ENCODE results near the gene MXRA7.
A peak's percentile ranks its signal among the peaks of the same experiment; 100 is the strongest.

Gene MXRA7

GRCh38 chr17:76682296-76682695 is 28.5 kb downstream of the MXRA7 start:
- Histone ChIP-seq H3K27me3 (no peaks in the 10 kb centered on the region), H3K4me1 (peaks cover 93% of the 10 kb centered on the region), H3K4me2 (peak overlapping the region; percentile 90), H3K27ac (peak overlapping the region; percentile 63), H4K20me1 (peaks cover 37% of the 10 kb centered on the region), H3K4me3 (peak overlapping the region; percentile 22), H3K9ac (peak overlapping the region; percentile 49), H3K9me3 (no peaks in the 10 kb centered on the region), H3K36me3 (peaks cover 15% of the 10 kb centered on the region; the same call in 1 of the 2 replicates)
- no peak for TF ChIP-seq Cebpa-rat (IDR thresholded peaks at IDR 0.05)

- Histone ChIP-seq H3K4me1 (peaks cover 93% of the 10 kb centered on the region), H3K9ac (peak overlapping the region; percentile 49; the same call in 1 of the 2 replicates), H3K27ac (peak overlapping the region; percentile 63), H3K9me3 (no peaks in the 10 kb centered on the region), H3K4me3 (peak overlapping the region; percentile 22; the same call in 1 of the 2 replicates), H4K20me1 (peaks cover 32% of the 10 kb centered on the region), H3K36me3 (peaks cover 15% of the 10 kb centered on the region; the same call in 1 of the 2 replicates), H3K27me3 (no peaks in the 10 kb centered on the region), H3K4me2 (peak overlapping the region; percentile 90)
- no peak for TF ChIP-seq Cebpa-rat (IDR thresholded peaks at IDR 0.05)
Observed at GRCh38 chr17:76681222-76682137, 29.3 kb downstream of the MXRA7 start.

- Histone ChIP-seq H4K20me1 (peaks cover 26% of the 10 kb centered on the region), H3K4me2 (peak overlapping the region; percentile 83), H3K4me1 (peaks cover 72% of the 10 kb centered on the region), H3K9me3 (no peaks in the 10 kb centered on the region), H3K9ac (peak overlapping the region; percentile 31), H3K4me3 (no peak overlapping the region), H3K27ac (peak overlapping the region; percentile 67), H3K27me3 (no peaks in the 10 kb centered on the region), H3K36me3 (peaks cover 12% of the 10 kb centered on the region)
- no peak for TF ChIP-seq Cebpa-rat (IDR thresholded peaks at IDR 0.05)
Observed at GRCh38 chr17:76679239-76679638, 31.5 kb downstream of the MXRA7 start.

- H3K27ac ChIP-seq, result peak overlapping the region; percentile 67
- H3K9me3 ChIP-seq, result no peaks in the 10 kb centered on the region
- H3K27me3 ChIP-seq, result no peaks in the 10 kb centered on the region
- peaks cover 71% of the 10 kb centered on the region for H3K4me1 ChIP-seq
- peak overlapping the region; percentile 1; the same call in 1 of the 2 replicates for H3K9ac ChIP-seq
- TF ChIP-seq Cebpa-rat (IDR thresholded peaks at IDR 0.05), result no peak
- peaks cover 21% of the 10 kb centered on the region for H4K20me1 ChIP-seq
- H3K4me3 ChIP-seq, result no peak overlapping the region
- peak overlapping the region; percentile 83 for H3K4me2 ChIP-seq
- peaks cover 17% of the 10 kb centered on the region for H3K36me3 ChIP-seq
Observed at GRCh38 chr17:76678330-76678729, 32.4 kb downstream of the MXRA7 start.

- Histone ChIP-seq H3K27me3 (no peaks in the 10 kb centered on the region), H3K36me3 (peaks cover 17% of the 10 kb centered on the region), H3K9ac (peak overlapping the region; percentile 1; the same call in 1 of the 2 replicates), H3K4me3 (no peak overlapping the region), H3K4me1 (peaks cover 71% of the 10 kb centered on the region), H3K4me2 (peak overlapping the region; percentile 83), H4K20me1 (peaks cover 16% of the 10 kb centered on the region), H3K27ac (peak overlapping the region; percentile 67), H3K9me3 (no peaks in the 10 kb centered on the region)
- no peak for TF ChIP-seq Cebpa-rat (IDR thresholded peaks at IDR 0.05)
Observed at GRCh38 chr17:76677406-76677805, 33.4 kb downstream of the MXRA7 start.

GRCh38 chr17:76676629-76677028 is 34.1 kb downstream of the MXRA7 start:
- H3K36me3 ChIP-seq, result peaks cover 17% of the 10 kb centered on the region
- H4K20me1 ChIP-seq, result peaks cover 9% of the 10 kb centered on the region
- no peak for TF ChIP-seq Cebpa-rat (IDR thresholded peaks at IDR 0.05)
- H3K9me3 ChIP-seq, result no peaks in the 10 kb centered on the region
- peaks cover 67% of the 10 kb centered on the region for H3K4me1 ChIP-seq
- no peaks in the 10 kb centered on the region for H3K27me3 ChIP-seq
- H3K4me3 ChIP-seq, result no peak overlapping the region
- no peak overlapping the region for H3K27ac ChIP-seq
- H3K4me2 ChIP-seq, result peak overlapping the region; percentile 83; the same call in 1 of the 2 replicates
- no peak overlapping the region for H3K9ac ChIP-seq

- no peak overlapping the region for H3K4me2 ChIP-seq
- no peaks in the 10 kb centered on the region for H3K9me3 ChIP-seq
- H3K4me1 ChIP-seq, result peaks cover 65% of the 10 kb centered on the region
- 0 out of 2 replicates have a peak, but pooled peaks cover 5% of the 10 kb centered on the region for H4K20me1 ChIP-seq
- no peak for TF ChIP-seq Cebpa-rat (IDR thresholded peaks at IDR 0.05)
- H3K27me3 ChIP-seq, result no peaks in the 10 kb centered on the region
- H3K36me3 ChIP-seq, result peaks cover 14% of the 10 kb centered on the region
- no peak overlapping the region for H3K27ac ChIP-seq
- no peak overlapping the region for H3K4me3 ChIP-seq
- H3K9ac ChIP-seq, result no peak overlapping the region
Observed at GRCh38 chr17:76675648-76676047, 35.1 kb downstream of the MXRA7 start.

GRCh38 chr17:76674600-76674999 is 36.2 kb downstream of the MXRA7 start:
- no peak overlapping the region for H3K4me2 ChIP-seq

GRCh38 chr17:76673729-76674128 is 37.0 kb downstream of the MXRA7 start:
- Histone ChIP-seq H3K36me3 (peaks cover 10% of the 10 kb centered on the region), H4K20me1 (0 out of 2 replicates have a peak, but pooled peaks cover under 1% of the 10 kb centered on the region), H3K4me3 (no peak overlapping the region), H3K27ac (0 out of 2 replicates have a peak overlapping the region, but pooled peaks have one; percentile 41), H3K4me1 (peaks cover 53% of the 10 kb centered on the region), H3K27me3 (no peaks in the 10 kb centered on the region), H3K9ac (no peak overlapping the region), H3K9me3 (peaks cover 10% of the 10 kb centered on the region; the same call in 1 of the 2 replicates), H3K4me2 (no peak overlapping the region; the same call in 1 of the 2 replicates)
- no peak for TF ChIP-seq Cebpa-rat (IDR thresholded peaks at IDR 0.05)

More at GRCh38 chr17:76674600-76674999, 36.2 kb downstream of the MXRA7 start:
- TF ChIP-seq Cebpa-rat (IDR thresholded peaks at IDR 0.05), result no peak
- H4K20me1 ChIP-seq, result 0 out of 2 replicates have a peak, but pooled peaks cover 5% of the 10 kb centered on the region
- H3K27ac ChIP-seq, result no peak overlapping the region
- H3K4me1 ChIP-seq, result peaks cover 61% of the 10 kb centered on the region
- H3K9me3 ChIP-seq, result peaks cover 7% of the 10 kb centered on the region; the same call in 1 of the 2 replicates
- H3K9ac ChIP-seq, result no peak overlapping the region
- H3K27me3 ChIP-seq, result no peaks in the 10 kb centered on the region
- no peak overlapping the region for H3K4me3 ChIP-seq
- H3K36me3 ChIP-seq, result peaks cover 10% of the 10 kb centered on the region

GRCh38 chr17:76672892-76673291 is 37.9 kb downstream of the MXRA7 start:
- Histone ChIP-seq H4K20me1 (no peaks in the 10 kb centered on the region), H3K4me1 (peaks cover 44% of the 10 kb centered on the region), H3K27ac (peak overlapping the region; percentile 41), H3K9me3 (peaks cover 10% of the 10 kb centered on the region; the same call in 1 of the 2 replicates), H3K4me3 (peak overlapping the region; percentile 72; the same call in 1 of the 2 replicates), H3K9ac (no peak overlapping the region), H3K4me2 (peak overlapping the region; percentile 85), H3K36me3 (peaks cover 10% of the 10 kb centered on the region), H3K27me3 (no peaks in the 10 kb centered on the region)
- no peak for TF ChIP-seq Cebpa-rat (IDR thresholded peaks at IDR 0.05)

Measured in BLaER1 (cell line).